T-helper 1 cell treated with Interleukin-12 subunit alpha and Interleukin-12 subunit beta and Interleukin-4 antibody, amounts not matched to agents 30 μg/mL and 1 μg/mL, for 36 hours (primary cell): ENCODE measurements around the gene COQ8A.
"Not testable (repeated sequence)": the region's sequence is repeated elsewhere in the genome, so short reads cannot be mapped to it uniquely, and the experiment has no call there.

Source experiments
- H3K27ac Mint-ChIP-seq: one replicate; pipeline ENCODE4 v1.8.0; 2021; ENCODE audit warnings: mild to moderate bottlenecking, mixed read lengths
- H3K27me3 Mint-ChIP-seq: one replicate; pipeline ENCODE4 v1.8.0; 2021; ENCODE audit warnings: low read depth, mixed read lengths
- H3K36me3 Mint-ChIP-seq: one replicate; pipeline ENCODE4 v1.8.0; 2021; ENCODE audit warnings: low read depth, mixed read lengths
- H3K4me1 Mint-ChIP-seq: one replicate; pipeline ENCODE4 v1.8.0; 2021; ENCODE audit warnings: low read depth, mixed read lengths
- H3K4me3 Mint-ChIP-seq: one replicate; pipeline ENCODE4 v1.8.0; 2021; ENCODE audit warnings: mild to moderate bottlenecking, moderate library complexity, mixed read lengths
- H3K9me3 Mint-ChIP-seq: one replicate; pipeline ENCODE4 v1.8.0; 2021; ENCODE audit warnings: mixed read lengths

COQ8A gene

GRCh38 chr1:226908913-226909312 lies 31.2 kb upstream of the COQ8A start:
- no peak overlapping the region for H3K27ac Mint-ChIP-seq
- peaks cover 7% of the 10 kb centered on the region for H3K36me3 Mint-ChIP-seq
- H3K9me3 Mint-ChIP-seq = no peaks in the 10 kb centered on the region
- no peak overlapping the region for H3K4me3 Mint-ChIP-seq
- H3K4me1 Mint-ChIP-seq = peaks cover 6% of the 10 kb centered on the region
- peaks cover 3% of the 10 kb centered on the region for H3K27me3 Mint-ChIP-seq

- H3K4me3 Mint-ChIP-seq = no peak overlapping the region
- peaks cover 28% of the 10 kb centered on the region for H3K4me1 Mint-ChIP-seq
- H3K9me3 Mint-ChIP-seq = no peaks in the 10 kb centered on the region
- peaks cover 7% of the 10 kb centered on the region for H3K36me3 Mint-ChIP-seq
- no peak overlapping the region for H3K27ac Mint-ChIP-seq
- no peaks in the 10 kb centered on the region for H3K27me3 Mint-ChIP-seq
Observed at GRCh38 chr1:226912587-226913176, 27.4 kb upstream of the COQ8A start.

- Mint-ChIP-seq H3K4me1 (peaks cover 29% of the 10 kb centered on the region), H3K27ac (peak overlapping the region; percentile 67), H3K4me3 (no peak overlapping the region), H3K9me3 (peaks cover 3% of the 10 kb centered on the region), H3K27me3 (no peaks in the 10 kb centered on the region), H3K36me3 (peaks cover 10% of the 10 kb centered on the region)
Observed at GRCh38 chr1:226915672-226915995, 24.5 kb upstream of the COQ8A start.

- peaks cover 29% of the 10 kb centered on the region for H3K4me1 Mint-ChIP-seq
- peaks cover 10% of the 10 kb centered on the region for H3K36me3 Mint-ChIP-seq
- H3K27ac Mint-ChIP-seq = no peak overlapping the region
- no peaks in the 10 kb centered on the region for H3K27me3 Mint-ChIP-seq
- H3K9me3 Mint-ChIP-seq = peaks cover 3% of the 10 kb centered on the region
- H3K4me3 Mint-ChIP-seq = no peak overlapping the region
Observed at GRCh38 chr1:226916497-226916896, 23.6 kb upstream of the COQ8A start.

DNA sequence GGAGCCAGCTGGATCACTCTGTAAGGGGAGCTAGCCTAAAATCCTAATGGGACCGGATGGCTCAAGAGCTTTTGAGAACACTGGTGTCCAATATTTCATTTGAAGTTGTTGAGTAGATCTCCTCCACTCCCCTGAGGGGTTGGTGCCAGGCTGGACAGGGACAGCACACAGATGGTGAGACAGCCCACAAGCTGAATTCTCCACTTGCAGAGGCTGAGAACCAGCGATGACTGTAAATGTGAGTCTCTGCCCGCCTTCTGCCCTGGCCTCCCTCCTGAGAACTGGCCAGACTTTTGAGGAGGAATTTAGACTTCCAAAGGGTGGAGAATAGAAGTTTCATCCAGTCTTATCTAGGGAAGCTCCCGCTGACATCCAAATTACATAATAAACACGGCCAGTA lies 20.5 kb upstream of the COQ8A start:
- H3K27me3 Mint-ChIP-seq = no peaks in the 10 kb centered on the region
- no peak overlapping the region for H3K4me3 Mint-ChIP-seq
- H3K4me1 Mint-ChIP-seq = peaks cover 18% of the 10 kb centered on the region
- peaks cover 12% of the 10 kb centered on the region for H3K36me3 Mint-ChIP-seq
- H3K9me3 Mint-ChIP-seq = peaks cover 3% of the 10 kb centered on the region
- H3K27ac Mint-ChIP-seq = no peak overlapping the region

GRCh38 chr1:226919995-226920394 lies 20.1 kb upstream of the COQ8A start:
- Mint-ChIP-seq H3K4me3 (no peak overlapping the region), H3K27me3 (no peaks in the 10 kb centered on the region), H3K27ac (no peak overlapping the region), H3K4me1 (peaks cover 17% of the 10 kb centered on the region), H3K9me3 (peaks cover 3% of the 10 kb centered on the region), H3K36me3 (peaks cover 12% of the 10 kb centered on the region)

DNA sequence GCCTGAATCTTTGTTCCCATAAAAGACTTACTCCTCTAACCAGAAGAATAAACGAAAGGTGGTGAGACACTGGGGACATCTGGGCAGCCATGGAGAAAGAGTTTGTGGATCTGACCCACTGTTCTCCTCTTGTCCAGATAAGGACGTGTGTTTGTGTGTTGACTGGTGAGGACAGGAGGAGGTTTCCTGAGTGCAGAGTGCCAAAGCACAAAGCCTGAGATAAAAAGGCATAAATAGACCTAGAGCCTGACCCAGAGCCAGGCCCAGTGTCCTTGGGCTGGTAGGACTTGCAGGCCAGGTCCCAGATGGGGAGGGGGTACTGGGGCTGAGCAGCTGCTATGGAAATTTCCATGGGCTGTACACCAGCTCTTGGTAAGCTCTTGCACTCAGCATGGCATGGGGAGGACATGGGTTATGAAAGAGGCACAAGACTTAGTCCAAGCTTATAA lies 19.6 kb upstream of the COQ8A start:
- Mint-ChIP-seq H3K27me3 (no peaks in the 10 kb centered on the region), H3K4me3 (no peak overlapping the region), H3K9me3 (peaks cover 6% of the 10 kb centered on the region), H3K4me1 (peaks cover 12% of the 10 kb centered on the region), H3K36me3 (peaks cover 12% of the 10 kb centered on the region), H3K27ac (no peak overlapping the region)

- Mint-ChIP-seq H3K9me3 (peaks cover 8% of the 10 kb centered on the region), H3K36me3 (peaks cover 12% of the 10 kb centered on the region), H3K4me1 (peaks cover 10% of the 10 kb centered on the region), H3K27ac (no peak overlapping the region), H3K4me3 (no peak overlapping the region), H3K27me3 (no peaks in the 10 kb centered on the region)
Observed at GRCh38 chr1:226921504-226921903, 18.6 kb upstream of the COQ8A start.

DNA sequence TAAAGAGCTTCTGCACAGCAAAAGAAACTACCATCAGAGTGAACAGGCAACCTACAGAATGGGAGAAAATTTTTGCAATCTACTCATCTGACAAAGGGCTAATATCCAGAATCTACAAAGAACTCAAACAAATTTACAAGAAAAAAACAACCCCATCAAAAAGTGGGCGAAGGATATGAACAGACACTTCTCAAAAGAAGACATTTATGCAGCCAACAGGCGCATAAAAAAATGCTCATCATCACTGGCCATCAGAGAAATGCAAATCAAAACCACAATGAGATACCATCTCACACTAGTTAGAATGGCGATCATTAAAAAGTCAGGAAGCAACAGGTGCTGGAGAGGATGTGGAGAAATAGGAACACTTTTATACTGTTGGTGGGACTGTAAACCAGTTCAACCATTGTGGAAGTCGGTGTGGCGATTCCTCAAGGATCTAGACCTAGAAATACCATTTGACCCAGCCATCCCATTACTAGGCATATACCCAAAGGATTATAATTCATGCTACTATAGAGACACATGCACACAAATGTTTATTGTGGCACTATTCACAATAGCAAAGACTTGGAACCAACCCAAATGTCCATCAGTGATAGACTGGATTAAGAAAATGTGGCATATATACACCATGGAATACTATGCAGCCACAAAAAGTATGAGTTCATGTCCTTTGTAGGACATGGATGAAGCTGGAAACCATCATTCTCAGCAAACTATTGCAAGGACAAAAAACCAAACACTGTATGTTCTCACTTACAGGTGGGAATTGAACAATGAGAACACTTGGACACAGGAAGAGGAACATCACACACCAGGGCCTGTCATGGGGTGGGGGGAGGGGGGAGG lies 10.6 kb upstream of the COQ8A start:
- H3K9me3 Mint-ChIP-seq = peaks cover 25% of the 10 kb centered on the region
- H3K27me3 Mint-ChIP-seq, H3K4me1 Mint-ChIP-seq, H3K36me3 Mint-ChIP-seq, H3K4me3 Mint-ChIP-seq, H3K27ac Mint-ChIP-seq: not testable (repeated sequence)

DNA sequence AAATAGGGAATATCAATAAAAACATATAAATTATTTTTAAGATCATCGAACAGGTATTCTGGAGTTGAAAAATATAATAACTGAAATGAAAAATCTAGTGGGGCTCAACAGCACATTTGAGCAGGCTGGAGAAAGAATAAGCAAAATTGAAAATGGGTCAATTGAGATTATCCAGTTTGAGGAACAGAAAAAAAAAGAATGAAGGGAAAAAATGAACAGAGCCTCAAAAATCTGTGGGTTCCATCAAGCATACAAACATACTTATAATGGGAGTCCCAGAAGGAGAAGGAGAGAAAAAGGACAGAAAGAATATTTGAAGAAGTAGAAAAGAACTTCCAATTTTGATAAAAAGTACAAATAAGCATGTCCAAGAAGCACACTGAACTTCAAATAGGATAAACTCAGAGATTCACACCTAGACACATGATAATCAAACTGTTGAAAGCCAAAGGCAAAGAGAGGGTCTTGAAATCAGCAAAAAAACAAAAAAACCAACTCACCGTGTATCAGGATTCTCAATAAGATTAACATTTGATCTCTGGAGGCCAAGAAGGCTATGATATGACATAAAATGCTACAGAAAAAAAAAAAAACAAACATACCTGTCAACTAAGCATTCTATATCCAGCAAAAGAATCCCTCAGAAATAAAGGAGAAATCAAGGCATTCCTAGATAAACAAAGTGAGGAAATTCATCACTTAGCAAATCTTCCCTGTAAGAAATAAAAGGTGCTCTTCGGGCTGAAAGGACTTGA lies 5.4 kb upstream of the COQ8A start:
- Mint-ChIP-seq H3K36me3 (peaks cover 16% of the 10 kb centered on the region), H3K4me3 (no peak overlapping the region), H3K27me3 (no peaks in the 10 kb centered on the region), H3K27ac (no peak overlapping the region), H3K9me3 (peaks cover 31% of the 10 kb centered on the region), H3K4me1 (peaks cover 18% of the 10 kb centered on the region)

GRCh38 chr1:226937940-226938725 lies 2.0 kb upstream of the COQ8A start:
- H3K36me3 Mint-ChIP-seq = peaks cover 14% of the 10 kb centered on the region
- no peaks in the 10 kb centered on the region for H3K27me3 Mint-ChIP-seq

DNA sequence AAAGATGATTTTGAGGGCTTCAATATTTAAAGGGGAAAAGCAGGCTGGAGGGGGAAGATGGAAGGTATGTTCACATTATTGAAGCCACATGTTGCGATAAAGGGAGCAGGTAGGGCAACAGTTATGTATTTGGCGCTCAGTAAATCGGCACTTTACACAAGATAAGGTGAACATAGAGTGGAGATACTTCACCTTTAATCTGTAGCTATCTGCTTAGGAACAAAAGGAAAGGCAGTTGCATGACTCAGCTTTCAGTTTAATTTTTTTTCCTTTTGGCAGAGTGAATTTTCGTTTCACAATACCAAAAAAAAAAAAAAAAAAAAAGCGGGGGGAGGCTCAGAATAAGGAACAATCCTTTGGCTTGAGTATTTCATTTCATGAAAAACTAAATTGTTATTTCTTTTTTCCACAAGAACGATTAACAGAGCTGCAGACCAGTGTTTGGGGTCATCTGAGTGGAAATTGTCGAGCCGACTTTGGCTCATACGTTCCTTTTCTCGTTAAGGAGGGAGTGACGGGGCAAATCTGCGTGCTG lies 1.1 kb upstream of the COQ8A start:
- Mint-ChIP-seq H3K27me3 (no peaks in the 10 kb centered on the region), H3K27ac (peak overlapping the region; percentile 97), H3K36me3 (peaks cover 14% of the 10 kb centered on the region), H3K9me3 (peaks cover 25% of the 10 kb centered on the region), H3K4me3 (peak overlapping the region; percentile 88), H3K4me1 (peaks cover 40% of the 10 kb centered on the region)

More at GRCh38 chr1:226937940-226938725, 2.0 kb upstream of the COQ8A start:
- Mint-ChIP-seq H3K4me3 (peak overlapping the region; percentile 88), H3K4me1 (peaks cover 34% of the 10 kb centered on the region), H3K27ac (peak overlapping the region; percentile 97), H3K9me3 (peaks cover 25% of the 10 kb centered on the region)

DNA sequence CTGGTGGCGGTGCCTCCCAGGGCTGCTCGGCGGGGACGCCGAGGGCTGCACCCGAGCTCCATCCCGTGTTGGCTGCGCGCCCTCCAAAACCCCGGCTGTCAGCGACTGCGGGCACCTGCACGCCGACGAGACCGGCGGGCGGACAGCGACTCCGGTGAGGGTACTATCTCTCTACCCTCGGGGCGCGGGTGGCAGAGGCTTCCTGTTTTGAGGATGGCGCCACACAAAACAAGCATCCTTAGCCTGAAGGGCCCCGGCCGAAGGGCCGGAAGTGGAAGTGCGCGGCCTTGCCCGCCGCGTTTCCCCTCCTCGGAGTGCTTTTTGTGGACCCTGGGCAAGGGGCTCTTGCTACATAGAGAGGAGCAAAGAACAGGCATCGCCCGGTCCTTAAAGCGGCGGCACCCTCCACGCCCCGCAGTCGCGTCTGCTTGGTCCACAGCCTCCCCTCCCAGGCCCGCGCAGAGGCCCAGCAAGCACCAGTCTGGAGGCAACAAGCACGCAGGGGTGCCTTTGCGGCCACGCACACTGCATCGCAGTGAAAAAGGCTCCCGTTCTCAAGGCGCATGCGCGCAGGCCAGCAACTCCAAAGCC lies 561 bp upstream of the COQ8A start:
- Mint-ChIP-seq H3K4me1 (peaks cover 43% of the 10 kb centered on the region), H3K27me3 (no peaks in the 10 kb centered on the region), H3K27ac (peak overlapping the region; percentile 97), H3K36me3 (peaks cover 13% of the 10 kb centered on the region), H3K9me3 (peaks cover 22% of the 10 kb centered on the region), H3K4me3 (peak overlapping the region; percentile 88)

DNA sequence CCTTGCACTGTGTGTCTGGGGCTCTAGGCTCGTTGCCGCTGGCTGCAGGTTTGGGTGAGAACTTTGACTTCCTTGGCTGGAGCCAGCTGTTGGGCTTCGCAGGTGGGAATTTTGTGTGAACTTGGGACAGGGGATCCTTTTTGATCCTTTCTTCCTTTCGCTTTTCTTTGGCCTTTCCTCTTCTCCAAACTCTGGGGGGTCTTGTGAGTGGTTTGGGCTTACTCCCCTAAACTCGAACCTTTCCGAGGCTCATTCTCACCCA lies 643 bp downstream of the COQ8A start:
- no peaks in the 10 kb centered on the region for H3K27me3 Mint-ChIP-seq
- peak overlapping the region; percentile 88 for H3K4me3 Mint-ChIP-seq
- peaks cover 3% of the 10 kb centered on the region for H3K36me3 Mint-ChIP-seq
- H3K9me3 Mint-ChIP-seq = peaks cover 10% of the 10 kb centered on the region
- H3K4me1 Mint-ChIP-seq = peaks cover 43% of the 10 kb centered on the region
- peak overlapping the region; percentile 97 for H3K27ac Mint-ChIP-seq
